CD4-positive, alpha-beta T cell (primary cell): ENCODE results near the gene XPC. TPM values are rescaled to one million over a fixed set of nuclear protein-coding genes. Genes with fewer than 3 reads are reported as not detected.
A peak's percentile ranks its signal among the peaks of the same experiment; 100 is the strongest.

Source experiments
- ATAC-seq: fragments of 200-7000 bp; cut with Tn5 transposase; one replicate; pipeline ENCODE4 v1.10.0; 2022; ENCODE audit warnings: mild to moderate bottlenecking; ENCODE audit not compliant: poor library complexity
- CTCF ChIA-PET: fragments of 350-600 bp; sonication (Branson Sonifier 250); formaldehyde crosslinking; loops from one replicate; lab custom pipeline; 2021; ENCODE audit warnings: antibody characterized with exemption, inconsistent platforms; lab: Charles Lee
- POLR2A ChIA-PET: fragments of 350-600 bp; sonication (Branson Sonifier 250); formaldehyde crosslinking; loops from one replicate; lab custom pipeline; 2021; ENCODE audit warnings: antibody characterized with exemption, inconsistent platforms; lab: Charles Lee
- DNase-seq, 14 experiments: peaks; one replicate each; pipeline ENCODE4 v3.0.0-alpha.2; 2013 to 2020; ENCODE audit warnings: mixed read lengths in 2 of 14
- H3K27ac ChIP-seq, 2 donors: one replicate each; pipeline versions ENCODE4 v1.5.1 to v1.7.0; 2013; ENCODE audit warnings: low read length in 2 of 2, low read depth in 1 of 2, mild to moderate bottlenecking in 1 of 2
- H3K27me3 ChIP-seq, 2 experiments: 1 replicate in 1 of 2; 2 replicates in 1 of 2; pipeline versions ENCODE4 v1.6.1 to v1.7.0; 2013; ENCODE audit warnings: low read length in 2 of 2, control low read depth in 1 of 2, mild to moderate bottlenecking in 1 of 2, moderate library complexity in 1 of 2; ENCODE audit not compliant: insufficient read depth in 2 of 2, control insufficient read depth in 1 of 2
- H3K36me3 ChIP-seq: one replicate; pipeline ENCODE4 v1.6.1; 2013; ENCODE audit warnings: low read length, control low read depth; ENCODE audit not compliant: insufficient read depth
- H3K4me1 ChIP-seq: one replicate; pipeline ENCODE4 v1.6.1; 2013; ENCODE audit warnings: low read length, control low read depth; ENCODE audit not compliant: insufficient read depth
- H3K4me3 ChIP-seq: one replicate; pipeline ENCODE4 v1.5.1; 2013; ENCODE audit warnings: mild to moderate bottlenecking, low read length, moderate library complexity
- H3K9me3 ChIP-seq, 2 experiments: 1 replicate in 1 of 2; 2 replicates in 1 of 2; pipeline versions ENCODE4 v1.6.1 to v1.7.0; 2013; ENCODE audit warnings: low read length in 2 of 2, mild to moderate bottlenecking in 2 of 2, control low read depth in 1 of 2, moderate library complexity in 1 of 2; ENCODE audit not compliant: control insufficient read depth in 1 of 2, insufficient read depth in 1 of 2
- H3K27ac Mint-ChIP-seq: one replicate; pipeline ENCODE4 v1.8.0; 2020; ENCODE audit warnings: mixed read lengths
- H3K27me3 Mint-ChIP-seq: one replicate; pipeline ENCODE4 v1.8.0; 2021; ENCODE audit warnings: mixed read lengths
- H3K36me3 Mint-ChIP-seq: one replicate; pipeline ENCODE4 v1.8.0; 2021; ENCODE audit warnings: low read depth, mixed read lengths
- H3K4me1 Mint-ChIP-seq: one replicate; pipeline ENCODE4 v1.8.0; 2021; ENCODE audit warnings: low read depth, mixed read lengths
- H3K4me3 Mint-ChIP-seq: one replicate; pipeline ENCODE4 v1.8.0; 2020; ENCODE audit warnings: mild to moderate bottlenecking, mixed read lengths
- H3K9me3 Mint-ChIP-seq: one replicate; pipeline ENCODE4 v1.8.0; 2020; ENCODE audit warnings: mixed read lengths
- CTCF ChIP-seq: fragments of 200-600 bp; IDR thresholded peaks from one replicate; pipeline ENCODE4 v1.8.0; 2022; ENCODE audit warnings: antibody characterized with exemption, mild to moderate bottlenecking
- intact Hi-C, 2 experiments: fragments of 100-400 bp; cut with DNase I in 1 of 2; cut with micrococcal nuclease in 1 of 2; formaldehyde crosslinking; loops; one replicate each; pipeline versions ENCODE4 v1.15.1 to v1.9.0; 2023 to 2025; cut with DNase I, micrococcal nuclease
- total RNA-seq, 174 experiments: library from RNA in 2 of 174; stranded (reverse) in 2 of 174; gene quantifications; one replicate each; pipeline ENCODE4 v1.2.3 and lab custom pipeline; 2021 to 2026

Gene XPC
- total RNA-seq, 2 experiments from 2014 or later = 59.2 to 65.1 TPM

GRCh38 chr3:14144423-14145075 is 33.9 kb downstream of the XPC start:
- DNase-seq (peak; percentile 38 to 97 (median 66)), ATAC-seq (peak; percentile 65)
- Histone ChIP-seq H3K27ac (peak overlapping the region; percentile 93 to 98), H3K27me3 (no peaks in the 10 kb centered on the region), H3K4me3 (peak overlapping the region; percentile 26), H3K9me3 (no peaks in the 10 kb centered on the region), H3K4me1 (peaks cover 67% of the 10 kb centered on the region), H3K36me3 (peaks cover 61% of the 10 kb centered on the region)
- intact Hi-C loops = loop anchor here (1.0 to 10.0 kb wide), 4 partner anchors 30 to 950 kb away; partner anchors contain the start of gene RBSN (in 1 of the 2)
- ChIA-PET POLR2A (interaction anchor here (0.6 to 8.7 kb wide), 10 partner anchors 11 to 802 kb away, joined by 3 to 106 read pairs (median 5); partner anchors contain the start of genes CCDC174, CHCHD4, LSM3 and TMEM43), CTCF (interaction anchor here (1.1 to 5.9 kb wide), 8 partner anchors 8 to 248 kb away, joined by 3 to 44 read pairs (median 4); partner anchors contain the start of genes CHCHD4, LSM3, TMEM43 and XPC)
- no peaks in the 10 kb centered on the region for H3K27me3 Mint-ChIP-seq
- peak overlapping the region; percentile 96 for H3K27ac Mint-ChIP-seq
- H3K4me1 Mint-ChIP-seq = peaks cover 59% of the 10 kb centered on the region
- TF ChIP-seq CTCF = no peak
- peaks cover 77% of the 10 kb centered on the region for H3K36me3 Mint-ChIP-seq
- no peaks in the 10 kb centered on the region for H3K9me3 Mint-ChIP-seq
- H3K4me3 Mint-ChIP-seq = peak overlapping the region; percentile 66

GRCh38 chr3:14143271-14144225 is 34.9 kb downstream of the XPC start:
- Histone ChIP-seq H3K27me3 (no peaks in the 10 kb centered on the region), H3K4me3 (no peak overlapping the region), H3K27ac (peak overlapping the region; percentile 90 to 98), H3K4me1 (peaks cover 67% of the 10 kb centered on the region), H3K36me3 (peaks cover 67% of the 10 kb centered on the region), H3K9me3 (no peaks in the 10 kb centered on the region)
- Mint-ChIP-seq H3K4me3 (peak overlapping the region; percentile 66), H3K9me3 (no peaks in the 10 kb centered on the region), H3K36me3 (peaks cover 71% of the 10 kb centered on the region), H3K27ac (peak overlapping the region; percentile 96), H3K27me3 (no peaks in the 10 kb centered on the region), H3K4me1 (peaks cover 59% of the 10 kb centered on the region)
- no peak for TF ChIP-seq CTCF
- CTCF ChIA-PET = interaction anchor here (0.9 to 5.9 kb wide), 9 partner anchors 9 to 247 kb away, joined by 3 to 44 read pairs (median 4); partner anchors contain the start of genes CHCHD4, LSM3, TMEM43 and XPC
- intact Hi-C loops = loop anchor here (1.0 to 10.0 kb wide), 3 partner anchors 31 to 951 kb away; partner anchors contain the start of gene RBSN (in 1 of the 2)
- POLR2A ChIA-PET = interaction anchor here (0.6 to 8.7 kb wide), 14 partner anchors 9 to 803 kb away, joined by 3 to 106 read pairs (median 4); partner anchors contain the start of genes CCDC174, CHCHD4, LSM3 and TMEM43
- peak in 2 of 14 experiments; percentile 20 to 47 for DNase-seq
- ATAC-seq = no peak
